PFSK-1 (cell line): ENCODE data around the gene NOTO.

Experiments used
- POLR2AphosphoS5 ChIP-seq: IDR thresholded peaks from 2 replicates; pipeline ENCODE4 v1.6.1; 2012; ENCODE audit warnings: low read depth, mild to moderate bottlenecking, control low read depth, low read length, moderate library complexity
- REST ChIP-seq, 2 experiments: IDR thresholded peaks; 2 replicates each; pipeline versions ENCODE4 v1.6.1 to v1.8.0; 2011 to 2012; ENCODE audit warnings: low read depth in 2 of 2, low read length in 2 of 2, control low read depth in 1 of 2, inconsistent platforms in 1 of 2, mild to moderate bottlenecking in 1 of 2, moderate library complexity in 1 of 2; ENCODE audit not compliant: insufficient read depth in 1 of 2
- TAF1 ChIP-seq: IDR thresholded peaks from 2 replicates; pipeline ENCODE4 v1.6.1; 2012; ENCODE audit warnings: low read length, control low read depth, borderline replicate concordance; ENCODE audit not compliant: insufficient read depth

- no peak for TF ChIP-seq TAF1
- TF ChIP-seq POLR2AphosphoS5 = no peak
- TF ChIP-seq REST (IDR thresholded peaks at IDR 0.05; ENCODE audit: insufficient read depth in 1 of 2, low read depth in 2 of 2, low read length in 2 of 2) = no peak
These were observed 58.1 kb downstream of the NOTO start for GRCh38 chr2:73260338-73260984.
